GM08714 (cell line): ENCODE results near the gene ACCS.

ENCODE experiments used
- H3K4me3 ChIP-seq: fragments of 200-500 bp; sonication (Bioruptor generic); 2 replicates; pipeline ENCODE4 v1.5.1; 2014; ENCODE audit warnings: mild to moderate bottlenecking, low read length, inconsistent platforms
- ZNF274 ChIP-seq: IDR thresholded peaks from 2 replicates; pipeline ENCODE4 v1.6.1; 2012; ENCODE audit warnings: mild to moderate bottlenecking, low read depth, low read length

Gene ACCS

GRCh38 chr11:44065841-44066731 is at the start of gene ACCS:
ACCS (plus strand) TSS chr11:44066270; CDS start chr11:44067628, 1,358 bp downstream.
- peak within 1 kb of the TSS; percentile 46; the same call in 1 of the 2 replicates for H3K4me3 ChIP-seq
- TF ChIP-seq ZNF274 = no peak

GRCh38 chr11:44016546-44017442 is 49.3 kb upstream of the ACCS start:
- no peak for TF ChIP-seq ZNF274
- H3K4me3 ChIP-seq = no peak overlapping the region

DNA sequence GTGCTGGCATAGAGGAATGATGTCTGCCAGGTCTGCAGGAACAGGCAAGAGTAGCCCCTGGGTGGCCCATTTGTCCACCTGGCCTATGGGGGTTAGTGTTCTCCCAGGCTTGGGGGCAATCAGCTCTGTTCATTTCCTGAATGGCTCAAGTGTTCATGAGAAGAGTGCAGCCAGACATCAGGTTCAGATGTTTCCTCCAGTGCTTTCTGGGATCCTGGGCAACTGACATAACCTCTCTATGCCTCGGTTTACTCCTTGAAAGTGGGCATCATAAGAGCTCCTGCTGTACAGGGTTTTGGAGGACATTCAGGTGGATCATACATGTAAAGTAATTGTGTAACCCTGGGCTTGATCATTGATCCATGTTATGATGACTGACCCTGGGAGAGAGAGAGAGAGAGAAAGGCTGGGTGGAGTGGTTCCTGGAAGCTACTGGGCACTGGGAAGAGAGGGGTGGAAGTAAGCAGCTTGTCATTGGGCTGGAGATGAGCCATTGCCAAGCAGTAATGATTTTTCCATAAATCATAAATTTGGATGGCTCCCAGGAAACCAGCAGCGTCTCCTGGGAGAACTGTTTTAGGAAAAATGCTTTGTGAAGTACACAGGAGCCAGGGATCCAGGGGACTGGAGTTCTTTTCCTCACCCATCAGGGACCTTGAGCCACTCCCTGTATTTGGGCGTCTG is 48.5 kb upstream of the ACCS start:
- no peak for TF ChIP-seq ZNF274
- H3K4me3 ChIP-seq = no peak overlapping the region

GRCh38 chr11:44018127-44018521 is 47.9 kb upstream of the ACCS start:
- H3K4me3 ChIP-seq = no peak overlapping the region
- no peak for TF ChIP-seq ZNF274

- TF ChIP-seq ZNF274 = no peak
- no peak overlapping the region for H3K4me3 ChIP-seq
These were observed 47.2 kb upstream of the ACCS start for GRCh38 chr11:44018829-44019228.

- H3K4me3 ChIP-seq = no peak overlapping the region
- no peak for TF ChIP-seq ZNF274
These were observed 41.1 kb upstream of the ACCS start for GRCh38 chr11:44024977-44025376.

GRCh38 chr11:44025727-44026126 is 40.3 kb upstream of the ACCS start:
- no peak for TF ChIP-seq ZNF274
- H3K4me3 ChIP-seq = no peak overlapping the region

GRCh38 chr11:44028401-44028800 is 37.7 kb upstream of the ACCS start:
- no peak overlapping the region for H3K4me3 ChIP-seq
- no peak for TF ChIP-seq ZNF274

DNA sequence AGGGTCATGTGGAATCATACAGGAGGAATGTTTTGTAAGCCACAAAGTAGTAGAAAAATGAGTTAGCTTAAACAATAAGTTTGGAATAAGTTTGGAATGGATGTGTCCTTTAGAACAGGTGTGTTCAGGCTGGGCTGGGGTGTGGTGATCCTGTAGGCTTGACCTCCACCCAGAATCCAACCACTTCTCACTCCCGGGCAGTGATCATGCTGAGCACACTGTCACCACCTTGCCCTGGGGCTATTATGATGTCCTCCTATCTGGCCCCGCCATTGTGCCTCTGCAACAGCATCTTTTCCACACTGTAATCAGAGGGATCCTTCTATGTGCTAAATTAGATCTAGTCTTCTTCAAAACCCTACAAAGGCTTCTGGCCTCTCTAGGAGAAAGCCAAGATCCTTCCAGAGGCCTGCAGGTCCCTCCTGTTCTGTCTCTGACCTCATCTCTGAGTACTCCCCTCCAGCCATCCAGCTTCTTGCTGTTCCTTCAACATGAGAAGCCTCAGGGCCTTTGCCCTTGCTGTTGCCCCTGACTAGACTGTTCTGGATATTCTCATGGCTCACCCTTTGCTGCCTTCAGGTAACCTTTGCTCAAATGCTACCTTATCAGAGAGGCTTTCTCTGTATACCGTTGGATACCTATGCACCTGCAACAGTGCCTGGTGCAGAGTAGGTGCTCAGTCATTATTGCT is 37.1 kb upstream of the ACCS start:
- no peak overlapping the region for H3K4me3 ChIP-seq
- no peak for TF ChIP-seq ZNF274

GRCh38 chr11:44029507-44029845 is 36.6 kb upstream of the ACCS start:
- H3K4me3 ChIP-seq = no peak overlapping the region
- TF ChIP-seq ZNF274 = no peak

GRCh38 chr11:44029977-44030911 is 35.8 kb upstream of the ACCS start:
- TF ChIP-seq ZNF274 = no peak
- no peak overlapping the region for H3K4me3 ChIP-seq

GRCh38 chr11:44030996-44031395 is 35.1 kb upstream of the ACCS start:
- no peak overlapping the region for H3K4me3 ChIP-seq
- TF ChIP-seq ZNF274 = no peak

GRCh38 chr11:44031549-44031948 is 34.5 kb upstream of the ACCS start:
- TF ChIP-seq ZNF274 = no peak
- no peak overlapping the region for H3K4me3 ChIP-seq
